HCT116 (cell line): ENCODE results near the gene CNTN5.

Source experiments
- CEBPB ChIP-seq: IDR thresholded peaks from 2 replicates; pipeline ENCODE4 v1.6.1; 2012; ENCODE audit warnings: low read depth
- CTCF ChIP-seq, 3 experiments: fragments of 200-600 bp in 1 of 3; sonication (generic) in 1 of 3; IDR thresholded peaks in 2 of 3; conservative IDR thresholded peaks in 1 of 3; 2 replicates each; pipeline ENCODE4 v1.5.1; 2012 to 2017; ENCODE audit warnings: low read depth in 2 of 3, low read length in 2 of 3, antibody characterized with exemption in 1 of 3, borderline replicate concordance in 1 of 3, control low read depth in 1 of 3, mild to moderate bottlenecking in 1 of 3, mixed read lengths in 1 of 3, mixed run types in 1 of 3, moderate library complexity in 1 of 3; ENCODE audit not compliant: insufficient read depth in 1 of 3
- EZH2 ChIP-seq: fragments of 200-600 bp; sonication (generic); IDR thresholded peaks from 2 replicates; pipeline ENCODE4 v1.6.1; 2017; ENCODE audit warnings: antibody characterized with exemption, mixed run types
- EZH2phosphoT487 ChIP-seq: fragments of 200-600 bp; IDR thresholded peaks from 2 replicates; pipeline ENCODE4 v1.6.1; 2018; ENCODE audit warnings: antibody characterized with exemption, borderline replicate concordance
- MAX ChIP-seq: IDR thresholded peaks from 2 replicates; pipeline ENCODE4 v1.6.1; 2012
- POLR2A ChIP-seq: IDR thresholded peaks from 2 replicates; pipeline ENCODE4 v1.7.0; 2011; ENCODE audit warnings: borderline replicate concordance; ENCODE audit not compliant: insufficient read depth, insufficient read length; ENCODE audit errors: extremely low read depth
- REST ChIP-seq: IDR thresholded peaks from 2 replicates; pipeline ENCODE4 v1.6.1; 2012; ENCODE audit warnings: low read depth
- SP1 ChIP-seq: IDR thresholded peaks from 2 replicates; pipeline ENCODE4 v1.6.1; 2012; ENCODE audit warnings: low read depth
- SRF ChIP-seq: IDR thresholded peaks from 2 replicates; pipeline ENCODE4 v1.6.1; 2012; ENCODE audit warnings: low read depth
- ZNF274 ChIP-seq: fragments of 200-500 bp; sonication (Bioruptor generic); IDR thresholded peaks from 2 replicates; pipeline ENCODE4 v1.6.1; 2014; ENCODE audit warnings: mild to moderate bottlenecking, low read depth, low read length, inconsistent platforms

- no peak for TF ChIP-seq MAX
- TF ChIP-seq CTCF (IDR thresholded peaks at IDR 0.05 in 2 of 3, conservative IDR thresholded peaks at IDR 0.05 in 1 of 3; ENCODE audit: borderline replicate concordance in 1 of 3, insufficient read depth in 1 of 3, low read depth in 2 of 3, low read length in 2 of 3) = no peak
- no peak for TF ChIP-seq EZH2
- TF ChIP-seq EZH2phosphoT487 = no peak
- no peak for TF ChIP-seq SP1
- TF ChIP-seq REST = no peak
- no peak for TF ChIP-seq ZNF274
- TF ChIP-seq POLR2A = no peak
- TF ChIP-seq CEBPB = no peak
- no peak for TF ChIP-seq SRF
Observed at GRCh38 chr11:99446400-99446799, 425.7 kb downstream of the CNTN5 start.
